Brain microvascular endothelial cell (primary cell): ENCODE results near the gene PLCG2.

ENCODE experiments used
- DNase-seq: peaks from one replicate; pipeline ENCODE4 v3.0.0-alpha.2; 2020
- H3K27ac ChIP-seq: fragments of 250-450 bp; sonication (Bioruptor Pico); 2 replicates; pipeline ENCODE4 v1.5.1; 2020; ENCODE audit warnings: mild to moderate bottlenecking, moderate library complexity
- H3K27me3 ChIP-seq: fragments of 250-450 bp; sonication (Bioruptor Pico); replicated peaks from 2 replicates; pipeline ENCODE4 v1.5.1; 2020; ENCODE audit warnings: mild to moderate bottlenecking
- H3K36me3 ChIP-seq: fragments of 250-450 bp; sonication (Bioruptor Pico); replicated peaks from 2 replicates; pipeline ENCODE4 v1.5.1; 2020; ENCODE audit warnings: mild to moderate bottlenecking
- H3K4me3 ChIP-seq: 2 replicates; pipeline ENCODE4 v1.5.1; 2011; ENCODE audit warnings: low read depth, mild to moderate bottlenecking, control low read depth, low read length, moderate library complexity
- CTCF ChIP-seq: IDR thresholded peaks from 2 replicates; pipeline ENCODE4 v1.5.1; 2011; ENCODE audit warnings: low read depth, mild to moderate bottlenecking, moderate library complexity, low read length, control low read depth, inconsistent platforms; ENCODE audit errors: missing control alignments
- in situ Hi-C: cut with HindIII; loops from 2 replicates; pipeline ENCODE4 v1.10.0; 2017; ENCODE audit warnings: low sequenced_read_pairs, low pct_ligation_motif_present

The PLCG2 gene

GRCh38 chr16:81842564-81843242 is 63.6 kb downstream of the PLCG2 start:
- no peak overlapping the region for H3K27ac ChIP-seq
- no peaks in the 10 kb centered on the region for H3K27me3 ChIP-seq
- no peak for DNase-seq
- in situ Hi-C loops: no loop called here
- no peak for TF ChIP-seq CTCF
- H3K36me3 ChIP-seq: no peaks in the 10 kb centered on the region
- H3K4me3 ChIP-seq: no peak overlapping the region

- Histone ChIP-seq H3K4me3 (no peak overlapping the region), H3K27ac (no peak overlapping the region), H3K27me3 (no peaks in the 10 kb centered on the region), H3K36me3 (no peaks in the 10 kb centered on the region)
- no peak for TF ChIP-seq CTCF
- no peak for DNase-seq
- in situ Hi-C loops: no loop called here
Observed at GRCh38 chr16:81843243-81843582, 64.1 kb downstream of the PLCG2 start.

DNA sequence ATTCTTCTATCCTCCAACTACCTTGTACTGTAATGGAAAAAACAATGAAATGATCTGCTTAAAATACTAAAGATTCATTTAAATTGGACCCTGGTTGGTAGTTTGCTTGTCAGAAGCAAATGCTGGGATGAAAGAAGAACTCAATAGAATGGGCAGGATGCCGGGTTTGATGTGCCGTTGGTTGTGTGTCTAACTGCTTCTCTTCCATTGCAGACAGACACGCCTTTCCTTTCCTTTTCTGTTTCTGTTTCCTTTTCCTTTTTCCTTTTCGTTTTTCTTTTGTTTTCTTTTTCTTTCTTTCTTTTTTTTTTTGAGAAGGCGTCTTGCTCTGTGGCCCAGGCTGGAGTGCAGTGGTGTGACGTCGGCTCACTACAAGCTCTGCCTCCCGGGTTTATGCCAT is 64.6 kb downstream of the PLCG2 start:
- no peak overlapping the region for H3K27ac ChIP-seq
- no peak for TF ChIP-seq CTCF
- H3K36me3 ChIP-seq: no peaks in the 10 kb centered on the region
- H3K4me3 ChIP-seq: no peak overlapping the region
- no peaks in the 10 kb centered on the region for H3K27me3 ChIP-seq
- no peak for DNase-seq
- in situ Hi-C loops: no loop called here

GRCh38 chr16:81846105-81846504 is 67.0 kb downstream of the PLCG2 start:
- Histone ChIP-seq H3K4me3 (no peak overlapping the region), H3K36me3 (no peaks in the 10 kb centered on the region), H3K27me3 (no peaks in the 10 kb centered on the region), H3K27ac (no peak overlapping the region)
- in situ Hi-C loops: no loop called here
- no peak for TF ChIP-seq CTCF
- no peak for DNase-seq

GRCh38 chr16:81848306-81848853 is 69.3 kb downstream of the PLCG2 start:
- H3K27ac ChIP-seq: no peak overlapping the region
- in situ Hi-C loops: no loop called here

More at GRCh38 chr16:81848306-81848853, 69.3 kb downstream of the PLCG2 start:
- H3K27me3 ChIP-seq: no peaks in the 10 kb centered on the region
- H3K36me3 ChIP-seq: no peaks in the 10 kb centered on the region
- DNase-seq: no peak
- H3K4me3 ChIP-seq: no peak overlapping the region
- no peak for TF ChIP-seq CTCF
